ENCODE data around the gene PRKCB.

The PRKCB gene

GRCh38 chr16:23836404-23837311 is 875 bp downstream of the PRKCB start:
- peak; percentile 74 for DNase-seq

- no peak for DNase-seq
These were observed 1.9 kb downstream of the PRKCB start for GRCh38 chr16:23837553-23838308.

- DNase-seq: no peak
These were observed 2.8 kb downstream of the PRKCB start for GRCh38 chr16:23838485-23839142.

GRCh38 chr16:23840310-23840709 is 4.5 kb downstream of the PRKCB start:
- DNase-seq: no peak

GRCh38 chr16:23842137-23842600 is 6.4 kb downstream of the PRKCB start:
- no peak for DNase-seq

- DNase-seq: no peak
These were observed 7.4 kb downstream of the PRKCB start for GRCh38 chr16:23843143-23843542.

- no peak for DNase-seq
These were observed 11.5 kb downstream of the PRKCB start for GRCh38 chr16:23847251-23847650.

- DNase-seq: peak; percentile 68
These were observed 12.2 kb downstream of the PRKCB start for GRCh38 chr16:23847948-23848347.

- no peak for DNase-seq
These were observed 13.2 kb downstream of the PRKCB start for GRCh38 chr16:23848958-23849357.

GRCh38 chr16:23852794-23853562 is 17.2 kb downstream of the PRKCB start:
- DNase-seq: no peak

GRCh38 chr16:23855010-23855409 is 19.2 kb downstream of the PRKCB start:
- no peak for DNase-seq

- DNase-seq: no peak
These were observed 20.5 kb downstream of the PRKCB start for GRCh38 chr16:23856251-23856709.

GRCh38 chr16:23857256-23857880 is 21.6 kb downstream of the PRKCB start:
- DNase-seq: no peak

GRCh38 chr16:23857881-23858269 is 22.1 kb downstream of the PRKCB start:
- DNase-seq: no peak

GRCh38 chr16:23858542-23858941 is 22.8 kb downstream of the PRKCB start:
- DNase-seq: no peak

GRCh38 chr16:23859713-23860269 is 24.0 kb downstream of the PRKCB start:
- DNase-seq: no peak

- no peak for DNase-seq
These were observed 26.1 kb downstream of the PRKCB start for GRCh38 chr16:23861874-23862273.

GRCh38 chr16:23862556-23862955 is 26.8 kb downstream of the PRKCB start:
- DNase-seq: no peak

GRCh38 chr16:23863511-23864422 is 28.0 kb downstream of the PRKCB start:
- no peak for DNase-seq

GRCh38 chr16:23865853-23866252 is 30.1 kb downstream of the PRKCB start:
- DNase-seq: no peak

- DNase-seq: no peak
These were observed 30.8 kb downstream of the PRKCB start for GRCh38 chr16:23866621-23867020.
